ENCODE data around the gene CTNS.

Gene CTNS

DNA sequence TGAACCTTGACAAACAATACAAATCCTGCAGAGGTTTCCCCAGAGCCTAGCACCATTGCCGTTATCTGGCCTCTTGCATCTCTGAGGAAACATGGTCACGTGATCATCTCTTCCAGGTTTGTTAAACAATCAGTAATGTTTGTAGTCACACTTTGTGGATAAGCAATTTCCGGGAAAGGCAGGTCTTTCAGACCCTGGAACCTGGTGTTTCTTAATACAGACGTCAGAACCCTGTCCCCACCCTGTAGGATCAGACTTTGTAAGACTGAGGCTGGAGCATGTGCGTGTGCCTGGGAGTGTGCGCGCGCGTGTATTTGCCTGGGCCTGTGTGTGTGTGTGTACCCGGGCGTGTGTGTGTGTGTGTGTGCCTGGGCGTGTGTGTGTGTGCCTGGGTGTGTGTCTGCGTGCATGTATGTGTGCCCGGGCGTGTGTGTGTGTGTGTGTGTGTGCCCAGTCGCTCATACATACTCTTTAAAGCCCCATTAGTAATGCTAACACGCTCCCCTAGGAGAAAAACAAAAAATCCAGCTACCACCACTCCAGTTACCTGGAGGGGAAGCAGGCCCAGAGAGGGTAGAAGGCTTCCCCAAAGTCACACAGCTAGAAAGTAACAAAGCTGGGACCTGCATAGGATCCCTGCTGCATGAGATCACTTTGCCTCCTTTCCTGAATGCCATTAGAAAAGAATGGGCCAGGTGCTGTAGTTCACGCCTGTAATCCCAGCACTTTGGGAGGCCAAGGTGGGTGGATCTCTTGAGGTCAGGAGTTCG is 5.3 kb downstream of the CTNS start:
- Mint-ChIP-seq H3K27me3 (no peaks in the 10 kb centered on the region), H3K27ac (no peak overlapping the region), H3K36me3 (peaks cover 2% of the 10 kb centered on the region)

DNA sequence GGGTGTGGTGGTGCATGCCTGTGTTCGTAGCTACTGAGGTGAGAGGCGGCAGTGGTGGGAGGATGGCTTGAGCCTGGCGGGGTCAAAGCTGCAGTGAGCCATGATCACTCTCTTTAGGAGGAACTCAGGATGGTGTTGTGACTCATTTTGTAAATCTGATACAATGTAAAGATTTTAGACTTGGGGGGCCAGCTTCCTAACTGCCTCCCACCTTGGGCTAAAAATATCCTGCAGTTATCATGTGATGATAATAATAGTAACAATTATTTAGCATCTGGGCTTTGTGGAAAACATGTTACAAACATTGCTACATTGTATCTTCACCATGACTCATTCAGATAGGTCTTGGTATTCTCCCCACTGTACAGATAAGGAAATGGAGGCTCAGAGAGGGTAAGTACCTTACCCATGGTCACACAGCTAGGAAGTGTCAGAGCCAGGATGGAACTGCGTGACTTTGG is 7.4 kb downstream of the CTNS start:
- Mint-ChIP-seq H3K27me3 (no peaks in the 10 kb centered on the region), H3K4me1 (ENCODE audit: low read depth) (peaks cover 13% of the 10 kb centered on the region), H3K4me3 (peak overlapping the region; percentile 21), H3K9me3 (ENCODE audit: low read depth) (no peaks in the 10 kb centered on the region), H3K27ac (no peak overlapping the region), H3K36me3 (peaks cover 2% of the 10 kb centered on the region)

More for the DNA sequence above, 5.3 kb downstream of the CTNS start:
- no peaks in the 10 kb centered on the region for H3K9me3 Mint-ChIP-seq (ENCODE audit: low read depth)
- H3K4me3 Mint-ChIP-seq = no peak overlapping the region
- peaks cover 21% of the 10 kb centered on the region for H3K4me1 Mint-ChIP-seq (ENCODE audit: low read depth)

- Mint-ChIP-seq H3K36me3 (peaks cover 2% of the 10 kb centered on the region), H3K4me3 (no peak overlapping the region), H3K4me1 (ENCODE audit: low read depth) (peaks cover 6% of the 10 kb centered on the region), H3K27me3 (no peaks in the 10 kb centered on the region), H3K9me3 (ENCODE audit: low read depth) (no peaks in the 10 kb centered on the region), H3K27ac (no peak overlapping the region)
These were observed 8.8 kb downstream of the CTNS start for GRCh38 chr17:3645310-3645709.

DNA sequence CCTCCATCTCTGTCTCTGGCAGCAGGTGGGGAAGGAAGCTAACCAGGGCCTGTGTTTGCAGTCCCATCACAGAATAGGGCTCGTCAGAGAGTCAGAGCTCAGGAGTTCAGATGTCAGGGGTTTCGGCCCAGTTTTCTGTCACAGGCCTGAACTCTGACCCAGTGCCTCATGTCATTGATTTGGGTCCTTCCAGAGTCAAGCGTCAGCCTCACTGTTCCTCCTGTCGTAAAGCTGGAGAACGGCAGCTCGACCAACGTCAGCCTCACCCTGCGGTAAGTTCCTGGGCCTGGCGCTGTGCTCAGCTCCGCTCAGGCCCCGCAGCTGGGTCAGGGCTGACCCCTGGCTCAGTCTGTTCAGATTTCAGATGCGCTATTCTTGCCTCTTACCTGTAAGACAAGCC is 10.7 kb downstream of the CTNS start:
- no peaks in the 10 kb centered on the region for H3K27me3 Mint-ChIP-seq
- H3K4me1 Mint-ChIP-seq (ENCODE audit: low read depth) = peaks cover 5% of the 10 kb centered on the region
- H3K27ac Mint-ChIP-seq = no peak overlapping the region
- no peaks in the 10 kb centered on the region for H3K9me3 Mint-ChIP-seq (ENCODE audit: low read depth)
- no peak overlapping the region for H3K4me3 Mint-ChIP-seq
- peaks cover 2% of the 10 kb centered on the region for H3K36me3 Mint-ChIP-seq

DNA sequence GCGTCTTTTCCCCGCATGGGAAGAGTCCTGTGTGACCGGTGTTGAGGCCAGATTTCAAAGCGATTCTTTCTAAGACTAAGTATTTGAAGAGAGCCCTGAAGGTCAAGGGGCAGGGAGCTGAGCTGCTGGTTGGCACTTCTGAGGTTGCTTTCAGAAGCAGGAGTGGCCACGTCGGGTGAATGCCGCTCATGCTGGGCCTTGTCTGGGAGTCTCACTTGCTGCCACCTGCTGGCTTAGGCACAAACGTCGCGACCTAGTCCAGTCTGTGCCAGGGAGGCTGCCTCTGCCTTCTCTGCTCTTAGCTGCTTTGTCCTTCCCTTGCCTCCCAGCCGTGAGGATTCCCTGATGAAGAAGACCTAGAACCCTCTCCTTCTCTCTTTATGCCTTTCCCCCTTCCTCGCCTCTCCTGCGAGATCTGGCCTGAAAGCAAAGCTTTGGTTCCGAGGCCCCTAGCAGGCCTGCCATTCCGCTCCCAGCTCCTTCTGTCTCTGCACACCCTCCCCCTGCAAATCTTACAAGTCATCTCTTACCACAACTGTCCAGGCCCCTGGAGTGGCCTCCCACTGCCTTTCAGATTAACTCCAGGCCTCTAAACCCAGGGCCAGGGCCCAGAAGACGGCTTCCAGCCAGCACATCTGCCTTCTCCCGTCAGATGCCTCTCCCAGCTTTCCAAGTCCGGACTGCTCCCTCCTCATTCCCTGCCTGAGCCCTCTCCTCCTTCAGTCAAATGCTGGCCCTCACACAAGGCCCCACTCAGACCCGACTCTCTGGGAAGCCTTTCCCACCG is 11.4 kb downstream of the CTNS start:
- peaks cover 2% of the 10 kb centered on the region for H3K36me3 Mint-ChIP-seq
- peaks cover 3% of the 10 kb centered on the region for H3K4me1 Mint-ChIP-seq (ENCODE audit: low read depth)
- H3K4me3 Mint-ChIP-seq = no peak overlapping the region

DNA sequence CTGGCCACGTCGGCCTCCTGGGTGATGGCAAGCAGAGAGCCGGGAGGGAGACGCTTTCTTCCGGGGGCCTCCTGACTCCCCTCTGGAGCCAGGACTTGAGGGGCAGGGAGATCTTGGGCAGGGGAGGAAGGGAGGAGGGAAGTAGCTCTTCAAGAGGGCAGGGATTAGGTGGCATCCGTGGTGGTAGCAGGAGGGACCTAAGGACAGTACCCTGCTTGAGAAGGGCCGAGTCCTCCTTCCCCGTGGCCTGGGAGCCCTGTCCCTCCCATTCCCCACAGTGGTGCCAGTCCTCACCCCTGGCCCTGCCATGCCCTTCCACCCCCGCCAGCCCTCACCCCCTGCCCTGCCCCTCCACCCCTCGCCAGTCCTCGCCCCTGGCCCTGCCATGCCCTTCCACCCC is 19.2 kb downstream of the CTNS start:
- no peaks in the 10 kb centered on the region for H3K4me1 Mint-ChIP-seq (ENCODE audit: low read depth)
- H3K36me3 Mint-ChIP-seq = no peaks in the 10 kb centered on the region
- H3K27ac Mint-ChIP-seq = no peak overlapping the region

More for the DNA sequence above, 11.4 kb downstream of the CTNS start:
- Mint-ChIP-seq H3K27ac (no peak overlapping the region), H3K9me3 (ENCODE audit: low read depth) (no peaks in the 10 kb centered on the region), H3K27me3 (no peaks in the 10 kb centered on the region)

DNA sequence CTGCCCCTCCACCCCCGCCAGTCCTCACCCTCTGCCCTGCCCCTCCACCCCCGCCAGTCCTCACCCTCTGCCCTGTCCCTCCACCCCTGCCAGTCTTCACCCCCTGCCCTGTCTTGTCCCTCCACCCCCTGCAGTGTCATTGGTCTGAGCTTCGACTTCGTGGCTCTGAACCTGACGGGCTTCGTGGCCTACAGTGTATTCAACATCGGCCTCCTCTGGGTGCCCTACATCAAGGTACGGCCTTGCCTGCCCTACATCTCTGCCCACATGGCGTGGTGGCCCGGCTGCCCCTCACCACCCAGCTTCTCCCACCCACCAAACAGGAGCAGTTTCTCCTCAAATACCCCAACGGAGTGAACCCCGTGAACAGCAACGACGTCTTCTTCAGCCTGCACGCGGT is 19.8 kb downstream of the CTNS start:
- Mint-ChIP-seq H3K27ac (no peak overlapping the region), H3K4me1 (ENCODE audit: low read depth) (no peaks in the 10 kb centered on the region), H3K4me3 (no peak overlapping the region), H3K27me3 (no peaks in the 10 kb centered on the region), H3K36me3 (no peaks in the 10 kb centered on the region), H3K9me3 (ENCODE audit: low read depth) (no peaks in the 10 kb centered on the region)

More for the DNA sequence above, 19.2 kb downstream of the CTNS start:
- Mint-ChIP-seq H3K9me3 (ENCODE audit: low read depth) (no peaks in the 10 kb centered on the region), H3K4me3 (no peak overlapping the region), H3K27me3 (no peaks in the 10 kb centered on the region)

DNA sequence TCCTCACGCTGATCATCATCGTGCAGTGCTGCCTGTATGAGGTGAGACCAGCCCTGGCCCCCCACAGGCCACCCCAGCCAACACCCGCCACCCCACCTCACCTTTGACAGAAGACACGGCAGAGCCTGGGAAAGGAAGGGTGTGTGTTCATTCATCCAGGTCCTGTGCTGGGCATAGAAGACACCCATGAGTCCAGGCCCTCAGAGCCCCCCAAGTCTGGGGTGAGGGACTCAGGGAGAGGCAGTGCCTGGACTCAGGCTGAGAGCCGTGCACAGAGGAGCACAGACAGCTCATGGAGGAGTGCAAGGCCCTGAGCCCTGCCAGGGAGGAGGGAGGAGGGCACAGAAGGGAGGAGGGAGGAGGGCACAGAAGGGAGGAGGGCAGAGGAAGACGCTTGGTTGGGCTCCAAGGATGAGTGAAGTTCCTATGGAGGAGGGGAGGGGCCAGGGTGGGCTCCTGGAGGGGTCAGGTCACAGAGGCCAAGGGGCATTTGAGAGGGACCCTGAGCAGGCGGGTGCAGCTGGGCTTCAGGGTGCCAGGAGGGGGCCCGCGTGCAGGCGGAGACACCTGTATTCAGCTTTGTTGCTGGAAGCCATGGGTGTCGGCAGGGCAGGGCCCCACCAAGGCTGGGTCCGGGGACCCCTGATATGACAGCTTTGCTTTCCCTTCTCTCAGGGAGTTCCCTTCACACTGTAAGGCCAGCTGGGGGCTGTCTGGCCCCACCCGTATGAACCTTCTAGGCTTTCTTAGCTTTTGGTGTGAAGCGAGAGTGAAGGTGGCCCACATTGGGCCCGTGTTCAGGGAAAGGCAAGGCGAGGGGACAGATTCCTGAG is 20.4 kb downstream of the CTNS start:
- H3K9me3 Mint-ChIP-seq (ENCODE audit: low read depth) = no peaks in the 10 kb centered on the region
- H3K27ac Mint-ChIP-seq = no peak overlapping the region
- no peak overlapping the region for H3K4me3 Mint-ChIP-seq
- H3K4me1 Mint-ChIP-seq (ENCODE audit: low read depth) = no peaks in the 10 kb centered on the region
- no peaks in the 10 kb centered on the region for H3K36me3 Mint-ChIP-seq
- H3K27me3 Mint-ChIP-seq = no peaks in the 10 kb centered on the region

DNA sequence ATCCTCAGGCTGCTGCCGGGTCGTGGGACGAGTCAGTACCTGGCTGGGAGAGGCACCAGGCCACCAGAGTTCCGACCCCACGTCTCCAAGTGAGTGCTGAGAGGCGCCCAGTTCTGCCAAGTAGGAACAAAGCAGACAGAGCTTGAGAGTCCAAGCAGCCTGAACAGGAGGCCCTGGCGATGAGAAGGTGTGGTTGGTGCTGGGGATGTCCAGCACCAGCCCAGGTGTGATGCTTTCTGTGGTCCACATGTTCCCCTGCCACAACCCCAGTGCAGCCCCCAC is 21.0 kb downstream of the CTNS start:
- Mint-ChIP-seq H3K27me3 (no peaks in the 10 kb centered on the region), H3K4me1 (ENCODE audit: low read depth) (no peaks in the 10 kb centered on the region), H3K9me3 (ENCODE audit: low read depth) (no peaks in the 10 kb centered on the region), H3K4me3 (no peak overlapping the region), H3K36me3 (no peaks in the 10 kb centered on the region), H3K27ac (no peak overlapping the region)

DNA sequence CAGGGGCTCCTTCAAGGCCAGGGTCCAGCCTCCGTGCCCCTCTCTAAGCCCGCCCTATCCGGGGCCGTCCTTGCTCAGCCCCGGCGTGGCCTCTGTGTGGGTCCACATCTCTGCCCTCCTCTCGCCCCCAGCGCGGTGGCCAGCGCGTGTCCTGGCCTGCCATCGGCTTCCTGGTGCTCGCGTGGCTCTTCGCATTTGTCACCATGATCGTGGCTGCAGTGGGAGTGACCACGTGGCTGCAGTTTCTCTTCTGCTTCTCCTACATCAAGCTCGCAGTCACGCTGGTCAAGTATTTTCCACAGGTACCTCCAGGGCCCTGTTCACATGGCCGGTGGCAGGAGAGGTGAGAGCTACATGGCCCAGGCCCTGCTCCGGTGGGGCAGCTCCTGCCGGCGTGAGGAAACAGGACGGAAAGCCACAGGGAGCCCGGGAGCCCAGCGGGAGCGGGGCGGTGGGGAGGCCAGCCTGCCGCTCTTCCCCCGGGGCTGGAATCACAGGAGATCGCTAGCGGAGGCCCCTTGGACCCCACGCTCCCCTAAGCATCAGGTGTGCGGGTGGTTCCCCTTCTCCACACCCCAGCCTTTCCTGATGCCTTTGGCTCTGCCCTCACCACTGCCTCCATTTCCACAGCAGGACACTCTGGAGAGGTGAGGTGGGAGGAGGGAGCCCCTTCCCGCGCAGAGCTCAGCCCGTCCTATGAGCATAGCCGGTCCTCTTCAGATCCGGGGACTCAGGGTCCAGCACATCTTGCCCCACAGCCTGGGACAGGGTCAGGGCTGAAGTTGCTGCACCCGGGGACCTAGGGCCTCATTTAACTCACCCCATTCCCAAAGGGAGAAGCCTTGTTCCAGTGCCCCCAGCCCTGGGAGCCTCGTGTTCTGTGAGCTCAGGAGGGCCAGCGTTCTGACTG is 21.6 kb downstream of the CTNS start:
- no peak overlapping the region for H3K4me3 Mint-ChIP-seq
- H3K27me3 Mint-ChIP-seq = no peaks in the 10 kb centered on the region
- H3K36me3 Mint-ChIP-seq = no peaks in the 10 kb centered on the region
- no peaks in the 10 kb centered on the region for H3K9me3 Mint-ChIP-seq (ENCODE audit: low read depth)
- no peak overlapping the region for H3K27ac Mint-ChIP-seq
- H3K4me1 Mint-ChIP-seq (ENCODE audit: low read depth) = no peaks in the 10 kb centered on the region

GRCh38 chr17:3658784-3659449 is 22.4 kb downstream of the CTNS start:
- no peaks in the 10 kb centered on the region for H3K4me1 Mint-ChIP-seq (ENCODE audit: low read depth)
- no peak overlapping the region for H3K4me3 Mint-ChIP-seq
- H3K36me3 Mint-ChIP-seq = no peaks in the 10 kb centered on the region
- H3K9me3 Mint-ChIP-seq (ENCODE audit: low read depth) = no peaks in the 10 kb centered on the region
- H3K27ac Mint-ChIP-seq = no peak overlapping the region
- H3K27me3 Mint-ChIP-seq = no peaks in the 10 kb centered on the region

- no peaks in the 10 kb centered on the region for H3K36me3 Mint-ChIP-seq
- no peak overlapping the region for H3K27ac Mint-ChIP-seq
- no peaks in the 10 kb centered on the region for H3K9me3 Mint-ChIP-seq (ENCODE audit: low read depth)
These were observed 23.1 kb downstream of the CTNS start for GRCh38 chr17:3659541-3660111.

GRCh38 chr17:3660311-3660891 is 23.8 kb downstream of the CTNS start:
- Mint-ChIP-seq H3K27me3 (no peaks in the 10 kb centered on the region), H3K4me3 (no peak overlapping the region), H3K36me3 (no peaks in the 10 kb centered on the region), H3K4me1 (ENCODE audit: low read depth) (peaks cover 3% of the 10 kb centered on the region), H3K9me3 (ENCODE audit: low read depth) (no peaks in the 10 kb centered on the region), H3K27ac (no peak overlapping the region)

More at GRCh38 chr17:3659541-3660111, 23.1 kb downstream of the CTNS start:
- Mint-ChIP-seq H3K27me3 (no peaks in the 10 kb centered on the region), H3K4me1 (ENCODE audit: low read depth) (no peaks in the 10 kb centered on the region), H3K4me3 (no peak overlapping the region)

Data from activated naive CD8-positive, alpha-beta T cell (primary cell).